ENCODE data around the gene AATK.
"Not testable (repeated sequence)": the region's sequence is repeated elsewhere in the genome, so short reads cannot be mapped to it uniquely, and the experiment has no call there.

The AATK gene

GRCh38 chr17:81157848-81158687 lies 8.0 kb downstream of the AATK start:
- no peak overlapping the region for H3K9ac ChIP-seq (ENCODE audit: low read length)

GRCh38 chr17:81156866-81157805 lies 8.9 kb downstream of the AATK start:
- Histone ChIP-seq H3K27me3 (ENCODE audit: control insufficient read depth, insufficient read depth, low read length) (no peaks in the 10 kb centered on the region), H3K9ac (ENCODE audit: low read length) (no peak overlapping the region), H3K27ac (ENCODE audit: low read length) (no peak overlapping the region), H3K4me3 (ENCODE audit: low read length) (no peak overlapping the region), H3K4me1 (ENCODE audit: control insufficient read depth, low read depth, low read length) (no peaks in the 10 kb centered on the region), H3K36me3 (ENCODE audit: control insufficient read depth, low read depth, low read length) (no peaks in the 10 kb centered on the region), H3K9me3 (ENCODE audit: control insufficient read depth, low read depth, low read length) (no peaks in the 10 kb centered on the region)

More at GRCh38 chr17:81157848-81158687, 8.0 kb downstream of the AATK start:
- H3K27me3 ChIP-seq (ENCODE audit: control insufficient read depth, insufficient read depth, low read length): no peaks in the 10 kb centered on the region
- H3K27ac ChIP-seq (ENCODE audit: low read length): no peak overlapping the region
- no peaks in the 10 kb centered on the region for H3K36me3 ChIP-seq (ENCODE audit: control insufficient read depth, low read depth, low read length)
- H3K9me3 ChIP-seq (ENCODE audit: control insufficient read depth, low read depth, low read length): no peaks in the 10 kb centered on the region
- H3K4me3 ChIP-seq (ENCODE audit: low read length): no peak overlapping the region
- no peaks in the 10 kb centered on the region for H3K4me1 ChIP-seq (ENCODE audit: control insufficient read depth, low read depth, low read length)

GRCh38 chr17:81154961-81155360 lies 11.1 kb downstream of the AATK start:
- no peaks in the 10 kb centered on the region for H3K27me3 ChIP-seq (ENCODE audit: control insufficient read depth, insufficient read depth, low read length)
- H3K9ac ChIP-seq (ENCODE audit: low read length): no peak overlapping the region

GRCh38 chr17:81154016-81154415 lies 12.0 kb downstream of the AATK start:
- not testable (repeated sequence) for H3K36me3 ChIP-seq (ENCODE audit: control insufficient read depth, low read depth, low read length); H3K9me3 ChIP-seq (ENCODE audit: control insufficient read depth, low read depth, low read length); H3K4me3 ChIP-seq (ENCODE audit: low read length); H3K4me1 ChIP-seq (ENCODE audit: control insufficient read depth, low read depth, low read length); H3K27me3 ChIP-seq (ENCODE audit: control insufficient read depth, insufficient read depth, low read length); H3K9ac ChIP-seq (ENCODE audit: low read length); H3K27ac ChIP-seq (ENCODE audit: low read length)

More at GRCh38 chr17:81154961-81155360, 11.1 kb downstream of the AATK start:
- Histone ChIP-seq H3K4me1 (ENCODE audit: control insufficient read depth, low read depth, low read length) (no peaks in the 10 kb centered on the region), H3K4me3 (ENCODE audit: low read length) (no peak overlapping the region), H3K9me3 (ENCODE audit: control insufficient read depth, low read depth, low read length) (no peaks in the 10 kb centered on the region), H3K36me3 (ENCODE audit: control insufficient read depth, low read depth, low read length) (no peaks in the 10 kb centered on the region), H3K27ac (ENCODE audit: low read length) (no peak overlapping the region)

GRCh38 chr17:81153340-81153803 lies 12.6 kb downstream of the AATK start:
- H3K4me3 ChIP-seq (ENCODE audit: low read length): no peak overlapping the region
- H3K27me3 ChIP-seq (ENCODE audit: control insufficient read depth, insufficient read depth, low read length): no peaks in the 10 kb centered on the region
- H3K9ac ChIP-seq (ENCODE audit: low read length): no peak overlapping the region
- H3K9me3 ChIP-seq (ENCODE audit: control insufficient read depth, low read depth, low read length): no peaks in the 10 kb centered on the region
- H3K27ac ChIP-seq (ENCODE audit: low read length): no peak overlapping the region
- no peaks in the 10 kb centered on the region for H3K4me1 ChIP-seq (ENCODE audit: control insufficient read depth, low read depth, low read length)
- H3K36me3 ChIP-seq (ENCODE audit: control insufficient read depth, low read depth, low read length): no peaks in the 10 kb centered on the region

- H3K27ac ChIP-seq (ENCODE audit: low read length): no peak overlapping the region
- H3K36me3 ChIP-seq (ENCODE audit: control insufficient read depth, low read depth, low read length): no peaks in the 10 kb centered on the region
- no peak overlapping the region for H3K9ac ChIP-seq (ENCODE audit: low read length)
- no peaks in the 10 kb centered on the region for H3K4me1 ChIP-seq (ENCODE audit: control insufficient read depth, low read depth, low read length)
- H3K9me3 ChIP-seq (ENCODE audit: control insufficient read depth, low read depth, low read length): no peaks in the 10 kb centered on the region
- no peak overlapping the region for H3K4me3 ChIP-seq (ENCODE audit: low read length)
- no peaks in the 10 kb centered on the region for H3K27me3 ChIP-seq (ENCODE audit: control insufficient read depth, insufficient read depth, low read length)
Measured at GRCh38 chr17:81152288-81152828, 13.7 kb downstream of the AATK start.

- H3K27me3 ChIP-seq (ENCODE audit: control insufficient read depth, insufficient read depth, low read length): no peaks in the 10 kb centered on the region
- no peaks in the 10 kb centered on the region for H3K4me1 ChIP-seq (ENCODE audit: control insufficient read depth, low read depth, low read length)
- H3K9me3 ChIP-seq (ENCODE audit: control insufficient read depth, low read depth, low read length): no peaks in the 10 kb centered on the region
Measured at GRCh38 chr17:81151278-81151677, 14.7 kb downstream of the AATK start.

GRCh38 chr17:81150377-81151077 lies 15.5 kb downstream of the AATK start:
- H3K9ac ChIP-seq (ENCODE audit: low read length): no peak overlapping the region
- no peaks in the 10 kb centered on the region for H3K9me3 ChIP-seq (ENCODE audit: control insufficient read depth, low read depth, low read length)
- H3K27me3 ChIP-seq (ENCODE audit: control insufficient read depth, insufficient read depth, low read length): no peaks in the 10 kb centered on the region
- H3K36me3 ChIP-seq (ENCODE audit: control insufficient read depth, low read depth, low read length): no peaks in the 10 kb centered on the region
- H3K4me1 ChIP-seq (ENCODE audit: control insufficient read depth, low read depth, low read length): no peaks in the 10 kb centered on the region
- H3K4me3 ChIP-seq (ENCODE audit: low read length): no peak overlapping the region
- no peak overlapping the region for H3K27ac ChIP-seq (ENCODE audit: low read length)

More at GRCh38 chr17:81151278-81151677, 14.7 kb downstream of the AATK start:
- H3K4me3 ChIP-seq (ENCODE audit: low read length): no peak overlapping the region
- H3K36me3 ChIP-seq (ENCODE audit: control insufficient read depth, low read depth, low read length): no peaks in the 10 kb centered on the region
- no peak overlapping the region for H3K9ac ChIP-seq (ENCODE audit: low read length)
- H3K27ac ChIP-seq (ENCODE audit: low read length): no peak overlapping the region

- H3K4me1 ChIP-seq (ENCODE audit: control insufficient read depth, low read depth, low read length): no peaks in the 10 kb centered on the region
- no peak overlapping the region for H3K27ac ChIP-seq (ENCODE audit: low read length)
- H3K36me3 ChIP-seq (ENCODE audit: control insufficient read depth, low read depth, low read length): no peaks in the 10 kb centered on the region
- no peaks in the 10 kb centered on the region for H3K27me3 ChIP-seq (ENCODE audit: control insufficient read depth, insufficient read depth, low read length)
- no peak overlapping the region for H3K9ac ChIP-seq (ENCODE audit: low read length)
- H3K4me3 ChIP-seq (ENCODE audit: low read length): no peak overlapping the region
- H3K9me3 ChIP-seq (ENCODE audit: control insufficient read depth, low read depth, low read length): no peaks in the 10 kb centered on the region
Measured at GRCh38 chr17:81148986-81149533, 17.0 kb downstream of the AATK start.

GRCh38 chr17:81148571-81148970 lies 17.4 kb downstream of the AATK start:
- no peaks in the 10 kb centered on the region for H3K36me3 ChIP-seq (ENCODE audit: control insufficient read depth, low read depth, low read length)
- no peak overlapping the region for H3K9ac ChIP-seq (ENCODE audit: low read length)
- no peaks in the 10 kb centered on the region for H3K27me3 ChIP-seq (ENCODE audit: control insufficient read depth, insufficient read depth, low read length)
- H3K27ac ChIP-seq (ENCODE audit: low read length): no peak overlapping the region
- no peaks in the 10 kb centered on the region for H3K9me3 ChIP-seq (ENCODE audit: control insufficient read depth, low read depth, low read length)
- H3K4me3 ChIP-seq (ENCODE audit: low read length): no peak overlapping the region
- H3K4me1 ChIP-seq (ENCODE audit: control insufficient read depth, low read depth, low read length): no peaks in the 10 kb centered on the region
